ENCODE results near the gene GNG2. TPM values are rescaled to one million over a fixed set of nuclear protein-coding genes. Genes with fewer than 3 reads are reported as not detected.
A peak's percentile ranks its signal among the peaks of the same experiment; 100 is the strongest.

Gene GNG2
- total RNA-seq, 1 donor = 4.3 TPM

DNA sequence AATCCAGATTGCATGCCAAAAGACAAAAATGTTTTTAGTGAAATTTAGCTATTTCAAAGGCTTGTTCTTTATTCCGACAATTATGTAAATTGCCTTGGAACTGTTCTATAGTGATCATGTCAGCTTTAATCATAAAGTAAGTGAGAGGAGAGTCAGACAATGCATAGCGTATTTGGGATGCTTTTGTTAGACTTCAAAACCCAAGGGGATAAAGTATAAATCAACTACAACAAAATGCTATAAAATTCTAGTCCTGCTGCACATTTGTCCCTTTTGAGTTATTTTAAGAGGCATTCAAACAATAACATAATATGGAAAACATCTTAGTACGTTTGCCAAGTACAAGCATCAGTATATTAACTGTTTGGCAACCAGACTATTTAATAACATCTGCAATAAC lies 140.3 kb downstream of the GNG2 start:
- TF ChIP-seq, protein P1, sequence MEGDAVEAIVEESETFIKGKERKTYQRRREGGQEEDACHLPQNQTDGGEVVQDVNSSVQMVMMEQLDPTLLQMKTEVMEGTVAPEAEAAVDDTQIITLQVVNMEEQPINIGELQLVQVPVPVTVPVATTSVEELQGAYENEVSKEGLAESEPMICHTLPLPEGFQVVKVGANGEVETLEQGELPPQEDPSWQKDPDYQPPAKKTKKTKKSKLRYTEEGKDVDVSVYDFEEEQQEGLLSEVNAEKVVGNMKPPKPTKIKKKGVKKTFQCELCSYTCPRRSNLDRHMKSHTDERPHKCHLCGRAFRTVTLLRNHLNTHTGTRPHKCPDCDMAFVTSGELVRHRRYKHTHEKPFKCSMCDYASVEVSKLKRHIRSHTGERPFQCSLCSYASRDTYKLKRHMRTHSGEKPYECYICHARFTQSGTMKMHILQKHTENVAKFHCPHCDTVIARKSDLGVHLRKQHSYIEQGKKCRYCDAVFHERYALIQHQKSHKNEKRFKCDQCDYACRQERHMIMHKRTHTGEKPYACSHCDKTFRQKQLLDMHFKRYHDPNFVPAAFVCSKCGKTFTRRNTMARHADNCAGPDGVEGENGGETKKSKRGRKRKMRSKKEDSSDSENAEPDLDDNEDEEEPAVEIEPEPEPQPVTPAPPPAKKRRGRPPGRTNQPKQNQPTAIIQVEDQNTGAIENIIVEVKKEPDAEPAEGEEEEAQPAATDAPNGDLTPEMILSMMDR (IDR thresholded peaks at IDR 0.05; ENCODE audit: insufficient read depth, low read depth, low read length) = no peak
- no peak for DNase-seq (ENCODE audit: low read depth)
- H3K4me3 ChIP-seq (ENCODE audit: low read depth, low read length) = no peak overlapping the region

DNA sequence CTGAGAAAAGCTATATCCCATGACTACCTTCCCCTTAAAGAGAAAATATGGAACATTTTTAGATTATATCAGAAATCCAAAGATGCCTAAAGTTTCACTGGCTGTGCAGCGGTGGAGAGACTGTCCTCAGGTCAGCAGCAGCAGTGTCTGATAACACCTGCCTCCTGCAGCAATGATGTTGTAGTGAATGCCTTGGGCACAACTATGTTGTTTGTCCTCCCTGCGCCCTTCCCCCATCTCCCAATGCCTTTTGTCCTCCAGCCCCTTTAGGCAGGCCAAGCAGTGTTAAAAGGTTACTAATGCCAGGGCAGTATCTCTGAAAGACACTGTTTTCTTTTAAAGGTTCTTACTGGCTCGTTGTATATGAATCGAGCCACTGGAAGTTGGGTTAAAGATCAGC lies 142.1 kb downstream of the GNG2 start:
- TF ChIP-seq, protein P1 (IDR thresholded peaks at IDR 0.05; ENCODE audit: insufficient read depth, low read depth, low read length) = no peak
- no peak for DNase-seq (ENCODE audit: low read depth)
- no peak overlapping the region for H3K4me3 ChIP-seq (ENCODE audit: low read depth, low read length)

DNA sequence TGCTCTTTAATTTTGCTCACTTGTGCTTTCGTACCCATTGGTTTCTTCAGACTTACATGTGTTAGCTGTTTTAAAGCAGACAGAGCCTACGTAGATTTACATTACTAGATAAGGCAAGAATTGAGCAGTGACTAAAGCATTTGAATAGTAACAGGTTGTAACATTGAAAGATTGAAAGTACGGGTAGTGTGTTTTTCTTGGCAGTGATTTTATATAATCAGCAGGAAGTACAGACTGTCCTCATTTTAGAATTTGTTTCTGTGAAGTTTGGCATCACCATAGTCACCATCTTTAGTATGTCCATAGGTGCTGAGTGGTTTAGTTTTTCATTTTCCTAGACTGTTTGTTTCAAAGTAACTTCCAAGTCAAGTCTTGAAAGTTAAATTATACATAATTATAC lies 142.9 kb downstream of the GNG2 start:
- peak; percentile 55 for DNase-seq (ENCODE audit: low read depth)
- no peak overlapping the region for H3K4me3 ChIP-seq (ENCODE audit: low read depth, low read length)
- TF ChIP-seq, protein P1 (IDR thresholded peaks at IDR 0.05; ENCODE audit: insufficient read depth, low read depth, low read length) = no peak

DNA sequence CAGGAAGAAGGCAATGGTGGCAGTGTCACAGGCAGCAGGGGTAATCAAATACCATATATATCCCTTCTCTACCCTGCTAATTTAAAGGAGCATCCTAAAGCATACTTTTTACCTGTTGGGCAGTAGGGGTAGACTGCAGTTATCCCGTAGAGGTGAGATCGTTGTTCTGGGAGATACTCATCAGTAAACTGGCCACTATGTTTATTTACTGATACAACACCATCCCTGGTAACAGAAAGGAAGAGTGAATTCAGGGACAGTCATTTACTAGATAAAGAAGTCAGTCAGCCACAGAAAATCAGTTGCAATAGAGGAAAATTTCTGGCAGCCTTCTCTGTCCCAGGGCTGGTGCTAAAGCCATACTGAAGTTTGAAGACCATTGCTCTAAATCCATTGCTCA lies 145.2 kb downstream of the GNG2 start:
- no peak overlapping the region for H3K4me3 ChIP-seq (ENCODE audit: low read depth, low read length)
- DNase-seq (ENCODE audit: low read depth) = no peak
- TF ChIP-seq, protein P1 (IDR thresholded peaks at IDR 0.05; ENCODE audit: insufficient read depth, low read depth, low read length) = no peak

DNA sequence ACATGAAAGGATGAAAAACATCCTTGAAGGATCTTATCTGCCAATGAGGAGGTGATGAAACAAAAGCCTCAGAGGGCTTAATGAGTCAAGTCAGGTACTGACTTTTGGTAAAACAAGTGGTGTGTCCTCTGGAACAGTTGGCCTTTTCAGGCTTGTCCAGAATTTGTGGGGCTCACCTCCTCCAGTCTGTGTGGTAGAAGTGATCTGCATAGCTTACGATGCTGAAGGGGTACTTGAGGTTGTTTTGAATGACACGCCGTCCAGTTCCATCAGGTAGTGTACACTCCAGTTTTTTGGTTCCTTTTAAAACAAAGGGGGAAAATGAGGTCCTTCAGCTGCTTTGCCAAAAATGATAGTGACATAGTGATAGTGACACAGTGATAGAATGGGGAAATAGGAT lies 145.9 kb downstream of the GNG2 start:
- no peak overlapping the region for H3K4me3 ChIP-seq (ENCODE audit: low read depth, low read length)
- TF ChIP-seq, protein P1 (IDR thresholded peaks at IDR 0.05; ENCODE audit: insufficient read depth, low read depth, low read length) = no peak
- no peak for DNase-seq (ENCODE audit: low read depth)

DNA sequence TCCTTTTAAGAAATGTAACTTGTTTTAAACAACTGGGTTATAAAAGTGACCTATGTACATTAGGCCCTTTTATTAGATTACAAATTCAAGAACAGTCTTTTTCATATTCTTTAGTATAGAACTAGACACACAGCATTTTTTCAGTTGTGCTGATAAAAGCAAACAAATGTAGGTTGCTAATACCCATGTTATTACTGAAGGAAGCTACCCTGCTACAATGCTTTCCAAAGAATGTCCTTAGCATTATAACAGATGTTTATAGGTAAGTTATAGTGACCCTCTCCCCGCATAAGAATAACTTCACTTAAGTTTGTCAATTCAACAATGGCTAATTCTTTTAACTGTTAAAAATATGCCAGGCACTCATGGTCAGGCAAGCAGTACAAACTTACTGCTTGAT lies 146.8 kb downstream of the GNG2 start:
- no peak overlapping the region for H3K4me3 ChIP-seq (ENCODE audit: low read depth, low read length)
- DNase-seq (ENCODE audit: low read depth) = no peak
- TF ChIP-seq, protein P1 (IDR thresholded peaks at IDR 0.05; ENCODE audit: insufficient read depth, low read depth, low read length) = no peak

DNA sequence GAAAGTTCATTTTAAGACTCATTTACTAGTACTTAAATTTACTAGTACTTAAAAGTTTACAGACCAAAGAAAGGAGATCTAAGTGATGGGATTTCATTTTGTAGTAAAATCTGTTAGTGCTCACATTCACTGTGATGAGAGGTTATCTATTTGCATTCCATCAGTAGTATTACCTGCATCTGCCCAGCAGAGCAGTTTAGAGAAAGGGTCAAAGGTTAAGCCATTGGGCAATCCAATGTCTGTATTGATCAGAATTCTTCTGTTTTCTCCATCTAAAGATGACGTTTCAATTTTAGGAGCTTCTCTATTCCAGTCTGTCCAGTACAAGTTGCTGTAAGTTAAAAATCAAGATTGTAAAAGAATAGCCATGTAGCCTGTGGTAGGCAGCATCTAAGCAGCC lies 147.2 kb downstream of the GNG2 start:
- H3K4me3 ChIP-seq (ENCODE audit: low read depth, low read length) = no peak overlapping the region
- DNase-seq (ENCODE audit: low read depth) = no peak
- TF ChIP-seq, protein P1 (IDR thresholded peaks at IDR 0.05; ENCODE audit: insufficient read depth, low read depth, low read length) = no peak

Measured in fibroblast of villous mesenchyme (primary cell).